ENCODE data around the gene SIGMAR1.

SIGMAR1 gene

DNA sequence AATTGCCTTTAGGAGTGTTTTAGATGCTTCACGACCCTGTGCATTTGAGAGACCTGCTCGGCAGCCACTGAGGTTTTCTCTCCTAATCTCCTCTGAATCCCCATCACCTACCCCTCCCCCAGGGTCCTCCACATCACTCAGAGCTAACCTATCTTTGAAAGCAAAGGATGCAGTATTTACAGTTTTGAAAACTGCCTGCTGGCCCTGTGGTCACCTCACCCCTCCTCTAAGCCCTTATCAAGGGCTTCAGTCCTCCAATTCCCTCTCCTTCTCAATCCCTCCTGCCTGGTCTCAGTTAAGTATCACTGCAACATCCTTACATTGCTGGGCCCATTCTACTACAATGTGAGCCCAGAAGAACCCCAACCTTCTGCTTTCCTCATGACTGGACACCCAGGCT, 30.3 kb downstream of the SIGMAR1 start:
- H3K79me2 ChIP-seq (ENCODE audit: low read length): peaks cover 14% of the 10 kb centered on the region
- no peak for TF ChIP-seq EZH2phosphoT487 (IDR thresholded peaks at IDR 0.05; ENCODE audit: low read length)
- no peak for TF ChIP-seq EZH2 (optimal IDR thresholded peaks at IDR 0.05; ENCODE audit: low read depth, low read length)
- TF ChIP-seq, protein P1, sequence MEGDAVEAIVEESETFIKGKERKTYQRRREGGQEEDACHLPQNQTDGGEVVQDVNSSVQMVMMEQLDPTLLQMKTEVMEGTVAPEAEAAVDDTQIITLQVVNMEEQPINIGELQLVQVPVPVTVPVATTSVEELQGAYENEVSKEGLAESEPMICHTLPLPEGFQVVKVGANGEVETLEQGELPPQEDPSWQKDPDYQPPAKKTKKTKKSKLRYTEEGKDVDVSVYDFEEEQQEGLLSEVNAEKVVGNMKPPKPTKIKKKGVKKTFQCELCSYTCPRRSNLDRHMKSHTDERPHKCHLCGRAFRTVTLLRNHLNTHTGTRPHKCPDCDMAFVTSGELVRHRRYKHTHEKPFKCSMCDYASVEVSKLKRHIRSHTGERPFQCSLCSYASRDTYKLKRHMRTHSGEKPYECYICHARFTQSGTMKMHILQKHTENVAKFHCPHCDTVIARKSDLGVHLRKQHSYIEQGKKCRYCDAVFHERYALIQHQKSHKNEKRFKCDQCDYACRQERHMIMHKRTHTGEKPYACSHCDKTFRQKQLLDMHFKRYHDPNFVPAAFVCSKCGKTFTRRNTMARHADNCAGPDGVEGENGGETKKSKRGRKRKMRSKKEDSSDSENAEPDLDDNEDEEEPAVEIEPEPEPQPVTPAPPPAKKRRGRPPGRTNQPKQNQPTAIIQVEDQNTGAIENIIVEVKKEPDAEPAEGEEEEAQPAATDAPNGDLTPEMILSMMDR (IDR thresholded peaks at IDR 0.05; ENCODE audit: low read length): no peak
- H3K4me2 ChIP-seq (ENCODE audit: low read depth, low read length): no peak overlapping the region
- H3K27me3 ChIP-seq (replicated peaks; ENCODE audit: insufficient read depth, low read length): peaks cover 8% of the 10 kb centered on the region
- H4K20me1 ChIP-seq (ENCODE audit: insufficient read depth, low read length): no peaks in the 10 kb centered on the region
- H3K4me3 ChIP-seq (ENCODE audit: low read length): no peak overlapping the region
- peaks cover 2% of the 10 kb centered on the region; the same call in 1 of the 2 replicates for H3F3A ChIP-seq (ENCODE audit: insufficient read depth, low read length)
- H3K36me3 ChIP-seq (replicated peaks; ENCODE audit: insufficient read depth, low read length): no peaks in the 10 kb centered on the region
- H3K9ac ChIP-seq (ENCODE audit: low read length): no peak overlapping the region
- DNase-seq: no peak
- H2AFZ ChIP-seq (ENCODE audit: low read length): no peak overlapping the region
- H3K9me2 ChIP-seq (replicated peaks; ENCODE audit: insufficient read depth, low read length): no peaks in the 10 kb centered on the region
- H3K4me1 ChIP-seq (ENCODE audit: low read length): peaks cover 6% of the 10 kb centered on the region; the same call in 1 of the 2 replicates
- H3K27ac ChIP-seq (ENCODE audit: low read length): no peak overlapping the region
- no peaks in the 10 kb centered on the region for H3K9me3 ChIP-seq (replicated peaks; ENCODE audit: insufficient read depth, low read length)

DNA sequence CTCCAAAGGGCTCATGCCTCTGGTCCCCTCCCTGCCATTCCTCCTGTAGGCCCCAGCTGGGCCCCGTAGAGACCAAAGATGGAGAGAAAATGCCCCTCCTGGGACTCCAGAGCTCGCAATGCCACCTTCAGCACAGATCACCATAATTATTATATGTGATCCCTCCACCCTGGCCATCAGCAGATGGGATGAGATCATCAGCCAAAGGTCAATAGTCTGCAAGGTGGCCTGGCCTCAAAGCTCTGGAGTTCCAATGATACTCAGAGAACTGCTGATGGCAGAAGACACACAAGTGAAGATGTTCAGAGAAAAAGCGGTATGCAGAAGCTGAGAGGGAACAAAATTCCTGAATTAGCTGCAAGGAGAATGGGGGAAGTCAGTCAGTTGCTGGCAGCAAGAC, 30.7 kb downstream of the SIGMAR1 start:
- H3K79me2 ChIP-seq (ENCODE audit: low read length): peaks cover 14% of the 10 kb centered on the region
- H3K36me3 ChIP-seq (replicated peaks; ENCODE audit: insufficient read depth, low read length): no peaks in the 10 kb centered on the region
- H3K4me3 ChIP-seq (ENCODE audit: low read length): no peak overlapping the region
- no peaks in the 10 kb centered on the region for H4K20me1 ChIP-seq (ENCODE audit: insufficient read depth, low read length)
- no peak for DNase-seq
- H3K9me2 ChIP-seq (replicated peaks; ENCODE audit: insufficient read depth, low read length): no peaks in the 10 kb centered on the region
- no peaks in the 10 kb centered on the region for H3K9me3 ChIP-seq (replicated peaks; ENCODE audit: insufficient read depth, low read length)
- H3K4me2 ChIP-seq (ENCODE audit: low read depth, low read length): no peak overlapping the region
- H3F3A ChIP-seq (ENCODE audit: insufficient read depth, low read length): no peaks in the 10 kb centered on the region
- no peak overlapping the region for H3K9ac ChIP-seq (ENCODE audit: low read length)
- H3K27ac ChIP-seq (ENCODE audit: low read length): no peak overlapping the region
- H2AFZ ChIP-seq (ENCODE audit: low read length): no peak overlapping the region
- TF ChIP-seq EZH2 (optimal IDR thresholded peaks at IDR 0.05; ENCODE audit: low read depth, low read length): no peak
- TF ChIP-seq, protein P1 (IDR thresholded peaks at IDR 0.05; ENCODE audit: low read length): no peak
- no peak for TF ChIP-seq EZH2phosphoT487 (IDR thresholded peaks at IDR 0.05; ENCODE audit: low read length)
- peaks cover 8% of the 10 kb centered on the region for H3K27me3 ChIP-seq (replicated peaks; ENCODE audit: insufficient read depth, low read length)
- peaks cover 6% of the 10 kb centered on the region; the same call in 1 of the 2 replicates for H3K4me1 ChIP-seq (ENCODE audit: low read length)

DNA sequence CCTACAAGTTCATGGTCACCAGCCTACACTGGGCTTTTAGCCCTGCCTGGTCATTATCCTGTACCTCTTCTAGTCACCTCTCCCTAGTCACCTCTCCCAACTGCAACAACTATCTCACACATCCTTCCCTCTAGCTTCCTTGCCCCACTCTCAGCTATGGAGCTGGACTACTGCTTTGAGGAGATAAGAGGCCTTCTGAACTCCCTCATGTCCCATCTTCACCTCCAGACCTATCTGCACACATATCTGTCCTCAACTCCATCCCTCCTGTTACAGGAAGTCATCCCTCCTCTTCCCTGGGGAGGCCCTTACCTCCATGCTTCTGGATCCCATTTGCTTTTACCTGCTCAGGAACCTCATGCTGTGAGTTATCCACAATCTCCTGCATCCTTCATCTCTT, 31.4 kb downstream of the SIGMAR1 start:
- H3K4me2 ChIP-seq (ENCODE audit: low read depth, low read length): no peak overlapping the region
- H3F3A ChIP-seq (ENCODE audit: insufficient read depth, low read length): no peaks in the 10 kb centered on the region
- H3K9me3 ChIP-seq (replicated peaks; ENCODE audit: insufficient read depth, low read length): no peaks in the 10 kb centered on the region
- H3K27ac ChIP-seq (ENCODE audit: low read length): no peak overlapping the region
- no peak for TF ChIP-seq EZH2 (optimal IDR thresholded peaks at IDR 0.05; ENCODE audit: low read depth, low read length)
- TF ChIP-seq EZH2phosphoT487 (IDR thresholded peaks at IDR 0.05; ENCODE audit: low read length): no peak
- DNase-seq: no peak
- no peak overlapping the region for H3K4me3 ChIP-seq (ENCODE audit: low read length)
- no peaks in the 10 kb centered on the region for H3K9me2 ChIP-seq (replicated peaks; ENCODE audit: insufficient read depth, low read length)
- no peak overlapping the region for H2AFZ ChIP-seq (ENCODE audit: low read length)
- H4K20me1 ChIP-seq (ENCODE audit: insufficient read depth, low read length): no peaks in the 10 kb centered on the region
- no peak overlapping the region for H3K9ac ChIP-seq (ENCODE audit: low read length)
- peaks cover 8% of the 10 kb centered on the region for H3K27me3 ChIP-seq (replicated peaks; ENCODE audit: insufficient read depth, low read length)
- peaks cover 3% of the 10 kb centered on the region; the same call in 1 of the 2 replicates for H3K4me1 ChIP-seq (ENCODE audit: low read length)
- H3K79me2 ChIP-seq (ENCODE audit: low read length): peaks cover 7% of the 10 kb centered on the region
- no peaks in the 10 kb centered on the region for H3K36me3 ChIP-seq (replicated peaks; ENCODE audit: insufficient read depth, low read length)

DNA sequence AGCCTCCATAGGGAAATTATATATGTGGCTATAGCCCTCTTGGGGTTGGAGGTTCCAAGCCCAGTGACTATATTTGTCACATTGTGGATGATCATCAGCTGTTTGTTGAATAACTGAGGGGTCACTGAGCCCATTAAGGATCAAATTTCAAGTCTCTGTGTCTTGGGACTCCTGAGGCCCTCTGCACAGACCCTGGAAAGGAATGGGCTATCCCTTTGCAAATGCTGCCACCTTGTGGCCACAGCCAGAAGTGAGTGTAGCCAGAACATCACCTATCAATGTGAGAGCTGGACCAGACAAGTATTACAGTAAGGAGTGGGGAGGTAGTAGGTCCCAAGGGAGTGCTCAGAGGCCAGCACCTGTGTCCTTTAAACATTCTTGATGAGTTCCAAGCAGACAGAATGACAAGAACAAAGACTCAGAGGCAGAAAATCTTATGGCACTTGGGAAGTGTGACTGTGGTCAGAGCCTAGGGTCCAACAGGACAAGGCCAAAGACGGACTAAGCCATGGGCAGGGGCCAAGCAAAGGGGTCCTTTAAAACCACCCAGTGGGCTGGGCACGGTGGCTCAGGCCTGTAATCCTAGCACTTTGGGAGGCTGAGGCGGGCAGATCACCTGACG, 33.9 kb downstream of the SIGMAR1 start:
- no peaks in the 10 kb centered on the region for H3K4me1 ChIP-seq (ENCODE audit: low read length)
- no peak overlapping the region for H2AFZ ChIP-seq (ENCODE audit: low read length)

More for the DNA sequence above, 33.9 kb downstream of the SIGMAR1 start:
- Histone ChIP-seq H3K4me3 (ENCODE audit: low read length) (no peak overlapping the region), H3K79me2 (ENCODE audit: low read length) (no peaks in the 10 kb centered on the region), H3K9me3 (replicated peaks; ENCODE audit: insufficient read depth, low read length) (no peaks in the 10 kb centered on the region), H3K36me3 (replicated peaks; ENCODE audit: insufficient read depth, low read length) (no peaks in the 10 kb centered on the region), H3K9ac (ENCODE audit: low read length) (no peak overlapping the region), H3K27ac (ENCODE audit: low read length) (no peak overlapping the region), H4K20me1 (ENCODE audit: insufficient read depth, low read length) (no peaks in the 10 kb centered on the region), H3K4me2 (ENCODE audit: low read depth, low read length) (no peak overlapping the region), H3F3A (ENCODE audit: insufficient read depth, low read length) (no peaks in the 10 kb centered on the region), H3K27me3 (replicated peaks; ENCODE audit: insufficient read depth, low read length) (peaks cover 8% of the 10 kb centered on the region), H3K9me2 (replicated peaks; ENCODE audit: insufficient read depth, low read length) (no peaks in the 10 kb centered on the region)
- DNase-seq: peak; percentile 73
- TF ChIP-seq EZH2phosphoT487 (IDR thresholded peaks at IDR 0.05; ENCODE audit: low read length): no peak
- TF ChIP-seq, protein P1 (IDR thresholded peaks at IDR 0.05; ENCODE audit: low read length): peak; percentile 95

Data from MM.1S (cell line).